ENCODE results near the gene MTMR10.

MTMR10 gene

GRCh38 chr15:31037731-31038477 lies 46.5 kb upstream of the MTMR10 start:
- Histone ChIP-seq H3K79me2 (ENCODE audit: insufficient read depth, low read length) (no peaks in the 10 kb centered on the region), H3K27me3 (ENCODE audit: insufficient read depth, low read length) (no peaks in the 10 kb centered on the region; the same call in 1 of the 2 replicates), H3F3A (ENCODE audit: insufficient read depth, low read length) (no peaks in the 10 kb centered on the region), H3K27ac (ENCODE audit: low read depth, low read length, poor library complexity, severe bottlenecking) (no peak overlapping the region), H3K4me2 (ENCODE audit: low read length) (no peak overlapping the region), H3K4me1 (ENCODE audit: insufficient read depth, low read length, severe bottlenecking) (no peaks in the 10 kb centered on the region), H3K4me3 (ENCODE audit: low read depth, low read length, poor library complexity, severe bottlenecking) (no peak overlapping the region), H4K20me1 (ENCODE audit: insufficient read depth, low read length) (no peaks in the 10 kb centered on the region), H3K9ac (ENCODE audit: low read length) (no peak overlapping the region), H3K9me2 (ENCODE audit: low read depth, low read length) (no peaks in the 10 kb centered on the region), H3K36me3 (ENCODE audit: insufficient read depth, low read length) (no peaks in the 10 kb centered on the region; the same call in 1 of the 2 replicates), H2AFZ (ENCODE audit: low read length) (no peak overlapping the region), H3K9me3 (ENCODE audit: low read length) (peaks cover 5% of the 10 kb centered on the region; the same call in 1 of the 2 replicates)
- TF ChIP-seq EZH2 (IDR thresholded peaks at IDR 0.05; ENCODE audit: borderline replicate concordance, low read length) = no peak
- TF ChIP-seq, protein P1, sequence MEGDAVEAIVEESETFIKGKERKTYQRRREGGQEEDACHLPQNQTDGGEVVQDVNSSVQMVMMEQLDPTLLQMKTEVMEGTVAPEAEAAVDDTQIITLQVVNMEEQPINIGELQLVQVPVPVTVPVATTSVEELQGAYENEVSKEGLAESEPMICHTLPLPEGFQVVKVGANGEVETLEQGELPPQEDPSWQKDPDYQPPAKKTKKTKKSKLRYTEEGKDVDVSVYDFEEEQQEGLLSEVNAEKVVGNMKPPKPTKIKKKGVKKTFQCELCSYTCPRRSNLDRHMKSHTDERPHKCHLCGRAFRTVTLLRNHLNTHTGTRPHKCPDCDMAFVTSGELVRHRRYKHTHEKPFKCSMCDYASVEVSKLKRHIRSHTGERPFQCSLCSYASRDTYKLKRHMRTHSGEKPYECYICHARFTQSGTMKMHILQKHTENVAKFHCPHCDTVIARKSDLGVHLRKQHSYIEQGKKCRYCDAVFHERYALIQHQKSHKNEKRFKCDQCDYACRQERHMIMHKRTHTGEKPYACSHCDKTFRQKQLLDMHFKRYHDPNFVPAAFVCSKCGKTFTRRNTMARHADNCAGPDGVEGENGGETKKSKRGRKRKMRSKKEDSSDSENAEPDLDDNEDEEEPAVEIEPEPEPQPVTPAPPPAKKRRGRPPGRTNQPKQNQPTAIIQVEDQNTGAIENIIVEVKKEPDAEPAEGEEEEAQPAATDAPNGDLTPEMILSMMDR (IDR thresholded peaks at IDR 0.05; ENCODE audit: low read length) = no peak

DNA sequence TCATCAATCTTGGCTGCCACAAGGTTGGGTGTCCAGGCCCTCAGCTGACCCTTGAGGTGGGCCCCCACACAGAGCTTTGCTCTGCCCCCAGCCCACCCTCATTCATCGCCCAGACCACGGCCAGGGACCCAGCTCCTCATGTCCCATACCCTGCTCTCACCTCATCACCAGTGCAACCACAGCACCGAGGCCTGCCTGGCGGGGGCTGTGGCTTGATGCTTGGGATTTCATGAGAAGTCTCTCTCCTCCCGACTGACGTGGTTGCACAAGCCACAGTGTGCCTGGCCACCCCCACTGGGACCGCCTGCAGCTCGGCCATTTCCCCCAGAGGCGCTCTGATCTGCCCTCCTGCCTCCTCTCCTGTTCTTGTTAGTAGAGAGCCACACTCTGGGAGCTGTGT lies 45.4 kb upstream of the MTMR10 start:
- Histone ChIP-seq H3K36me3 (ENCODE audit: insufficient read depth, low read length) (no peaks in the 10 kb centered on the region; the same call in 1 of the 2 replicates), H3K9ac (ENCODE audit: low read length) (no peak overlapping the region), H3K79me2 (ENCODE audit: insufficient read depth, low read length) (no peaks in the 10 kb centered on the region), H4K20me1 (ENCODE audit: insufficient read depth, low read length) (no peaks in the 10 kb centered on the region), H3K4me1 (ENCODE audit: insufficient read depth, low read length, severe bottlenecking) (no peaks in the 10 kb centered on the region), H3K4me3 (ENCODE audit: low read depth, low read length, poor library complexity, severe bottlenecking) (no peak overlapping the region), H3K4me2 (ENCODE audit: low read length) (no peak overlapping the region), H3K27ac (ENCODE audit: low read depth, low read length, poor library complexity, severe bottlenecking) (no peak overlapping the region), H3K9me3 (ENCODE audit: low read length) (peaks cover 5% of the 10 kb centered on the region; the same call in 1 of the 2 replicates), H3K27me3 (ENCODE audit: insufficient read depth, low read length) (no peaks in the 10 kb centered on the region; the same call in 1 of the 2 replicates), H3K9me2 (ENCODE audit: low read depth, low read length) (no peaks in the 10 kb centered on the region), H3F3A (ENCODE audit: insufficient read depth, low read length) (no peaks in the 10 kb centered on the region), H2AFZ (ENCODE audit: low read length) (no peak overlapping the region)
- TF ChIP-seq, protein P1 (IDR thresholded peaks at IDR 0.05; ENCODE audit: low read length) = no peak

DNA sequence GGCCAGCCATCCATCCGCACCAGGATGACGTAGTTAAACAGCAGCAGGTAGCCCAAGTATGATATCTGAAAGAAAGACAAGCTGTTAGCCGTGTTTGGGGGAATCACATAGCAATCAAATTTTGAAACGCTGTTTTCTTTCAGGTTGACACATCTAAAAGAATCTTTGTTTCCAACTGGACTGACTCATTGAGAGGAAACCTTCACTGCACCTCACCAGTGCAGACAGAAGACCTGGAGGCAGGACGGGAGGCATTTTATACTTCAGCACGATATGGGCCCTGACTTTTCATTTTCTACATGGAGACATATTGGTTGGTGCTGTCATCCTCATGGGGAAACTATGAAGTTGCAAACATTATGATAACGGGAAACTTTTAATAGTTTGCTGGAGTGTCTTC lies 44.2 kb upstream of the MTMR10 start:
- Histone ChIP-seq H3K9ac (ENCODE audit: low read length) (no peak overlapping the region), H3K79me2 (ENCODE audit: insufficient read depth, low read length) (no peaks in the 10 kb centered on the region), H3K9me2 (ENCODE audit: low read depth, low read length) (no peaks in the 10 kb centered on the region), H3K27ac (ENCODE audit: low read depth, low read length, poor library complexity, severe bottlenecking) (no peak overlapping the region), H2AFZ (ENCODE audit: low read length) (no peak overlapping the region), H3K27me3 (ENCODE audit: insufficient read depth, low read length) (no peaks in the 10 kb centered on the region; the same call in 1 of the 2 replicates), H3F3A (ENCODE audit: insufficient read depth, low read length) (no peaks in the 10 kb centered on the region), H3K4me3 (ENCODE audit: low read depth, low read length, poor library complexity, severe bottlenecking) (no peak overlapping the region), H3K4me1 (ENCODE audit: insufficient read depth, low read length, severe bottlenecking) (no peaks in the 10 kb centered on the region), H4K20me1 (ENCODE audit: insufficient read depth, low read length) (no peaks in the 10 kb centered on the region), H3K36me3 (ENCODE audit: insufficient read depth, low read length) (no peaks in the 10 kb centered on the region; the same call in 1 of the 2 replicates), H3K9me3 (ENCODE audit: low read length) (peaks cover 5% of the 10 kb centered on the region; the same call in 1 of the 2 replicates), H3K4me2 (ENCODE audit: low read length) (no peak overlapping the region)
- no peak for TF ChIP-seq EZH2 (IDR thresholded peaks at IDR 0.05; ENCODE audit: borderline replicate concordance, low read length)
- TF ChIP-seq, protein P1 (IDR thresholded peaks at IDR 0.05; ENCODE audit: low read length) = no peak

All from OCI-LY1 (cell line).